GM12874 (cell line): Measurements from ENCODE around the gene SYN1.

Experiments
- CTCF ChIP-seq: IDR thresholded peaks from 2 replicates; pipeline ENCODE4 v1.5.1; 2011; ENCODE audit warnings: low read depth, mild to moderate bottlenecking, control low read depth, low read length, moderate library complexity; ENCODE audit not compliant: insufficient read depth

SYN1 gene

DNA sequence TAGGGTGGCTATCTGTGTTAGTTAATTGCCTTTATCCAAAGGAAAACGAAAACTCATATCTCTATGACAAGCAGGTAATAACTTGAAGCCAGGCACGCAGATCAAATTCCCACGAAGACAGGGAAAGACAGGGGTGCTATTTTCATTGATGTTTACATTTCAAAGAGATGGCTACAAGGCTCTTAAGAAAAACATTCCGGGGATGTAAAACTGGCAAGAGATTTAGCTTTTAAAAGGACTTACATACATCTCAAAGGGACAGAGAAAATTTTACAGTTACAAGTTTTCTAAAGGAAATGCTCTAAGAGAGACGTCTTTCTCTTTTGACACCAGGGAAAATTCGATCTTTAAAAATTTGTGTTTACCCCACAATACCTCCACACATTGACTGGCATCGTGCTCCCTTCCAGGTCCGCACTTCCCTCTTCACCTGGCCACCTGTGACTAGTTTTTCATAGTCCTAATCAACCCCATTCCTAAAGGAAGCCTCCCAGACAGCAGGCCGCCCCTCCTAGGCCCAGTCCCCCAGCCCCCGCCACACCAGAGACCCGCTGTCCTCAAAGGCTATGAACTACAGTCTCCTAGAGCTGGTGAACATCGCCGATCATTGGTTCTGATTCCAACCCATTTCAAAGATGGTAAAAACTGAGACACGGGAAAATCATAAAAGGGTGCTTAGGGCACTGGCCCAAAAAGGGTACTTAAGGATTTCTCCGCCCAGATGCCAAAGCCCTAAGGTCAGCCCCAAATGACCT, 59.3 kb downstream of the SYN1 start:
- no peak for TF ChIP-seq CTCF

- no peak for TF ChIP-seq CTCF
Observed at GRCh38 chrX:47558436-47558835, 61.2 kb downstream of the SYN1 start.

DNA sequence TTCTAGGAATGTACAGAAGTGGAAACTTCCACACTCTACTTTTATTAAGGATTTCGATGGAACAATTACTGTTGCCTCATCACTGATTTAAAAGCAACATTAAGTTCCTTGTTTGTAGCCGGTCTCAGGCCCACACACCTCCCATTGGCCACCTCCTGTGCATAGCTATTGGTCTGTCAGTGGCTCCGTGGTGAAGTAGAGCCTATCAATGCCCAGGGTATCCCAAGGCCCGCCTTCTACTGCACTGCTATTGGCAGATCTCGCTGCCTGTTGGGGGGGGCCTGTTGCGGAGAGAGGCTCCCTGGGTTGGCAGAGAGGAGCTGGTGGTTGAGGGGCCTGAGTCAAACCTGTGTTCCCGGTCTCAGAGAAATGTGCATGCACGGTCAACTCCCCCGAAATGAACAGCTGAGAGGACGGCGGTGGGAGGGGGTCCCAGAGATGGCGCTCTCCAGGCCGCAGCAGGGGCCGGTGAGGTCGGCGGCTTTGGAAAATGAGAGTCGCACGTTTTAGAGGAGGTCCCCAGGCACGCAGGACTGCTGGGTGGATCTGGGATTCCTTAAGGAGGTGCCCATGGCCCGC, 63.5 kb downstream of the SYN1 start:
- TF ChIP-seq CTCF, result no peak

DNA sequence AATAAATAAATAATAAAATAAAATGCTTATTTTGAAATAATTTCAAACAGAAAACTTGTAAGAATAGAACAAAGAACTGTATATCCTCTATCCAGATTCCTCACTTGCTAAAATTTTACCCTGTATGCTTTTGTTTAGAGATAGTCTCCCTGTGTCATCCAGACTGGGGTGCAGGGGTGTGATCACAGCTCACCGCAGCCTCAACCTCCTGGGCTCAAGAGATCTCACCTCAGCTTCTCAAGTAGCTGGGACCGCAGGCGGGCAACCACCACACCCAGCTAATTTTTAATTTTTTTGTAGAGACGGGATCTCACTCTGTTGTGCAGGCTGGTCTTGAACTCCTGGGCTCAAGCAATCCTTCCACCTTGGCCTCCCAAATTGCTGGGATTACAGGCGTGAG, 76.2 kb downstream of the SYN1 start:
- TF ChIP-seq CTCF, result no peak

GRCh38 chrX:47540754-47541538, 78.7 kb downstream of the SYN1 start:
- no peak for TF ChIP-seq CTCF

DNA sequence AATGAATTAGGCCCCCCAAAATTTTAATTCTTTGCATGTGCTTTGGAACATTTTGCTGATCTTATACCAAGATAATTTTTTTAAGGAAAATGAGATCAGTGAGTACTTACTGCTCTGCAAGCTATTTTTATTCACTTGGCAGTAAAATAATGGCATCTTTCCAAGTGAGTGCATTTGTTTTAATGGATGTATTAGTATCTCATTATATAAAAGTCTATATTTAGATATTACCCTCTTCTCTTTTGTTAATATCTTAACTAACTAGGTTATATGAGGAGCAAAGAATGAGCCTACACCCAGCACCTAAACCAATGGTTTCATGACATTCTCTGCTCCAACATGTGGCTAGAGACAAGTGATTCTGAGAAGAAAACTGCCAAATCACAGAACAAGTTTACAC, 79.8 kb downstream of the SYN1 start:
- no peak for TF ChIP-seq CTCF

DNA sequence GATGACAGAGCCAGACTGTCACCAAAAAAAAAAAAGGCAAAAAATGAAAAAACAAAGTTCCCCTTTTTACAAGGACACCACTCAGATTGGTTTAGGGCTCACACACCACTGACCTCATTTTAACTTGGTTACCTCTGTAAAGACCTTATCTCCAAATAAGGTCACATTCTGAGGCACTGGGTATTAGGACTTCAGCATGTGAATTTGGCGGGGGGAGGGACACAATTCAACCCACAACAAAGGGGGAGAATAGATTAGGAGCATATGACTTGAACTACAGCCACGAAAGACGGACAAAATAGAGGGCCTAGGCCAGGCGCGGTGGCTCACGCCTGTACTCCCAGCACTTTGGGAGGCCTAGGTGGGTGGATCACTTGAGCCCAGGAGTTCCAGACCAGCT, 89.6 kb downstream of the SYN1 start:
- no peak for TF ChIP-seq CTCF
